GM13977 (cell line): ENCODE data around the gene RBM12.

Source experiments
- DNase-seq: peaks from one replicate; pipeline ENCODE4 v3.0.0; 2012; ENCODE audit warnings: low spot score
- in situ Hi-C: fragments of 300-500 bp; cut with MboI; formaldehyde crosslinking; loops from one replicate; pipeline ENCODE4 v1.12.0; 2022; ENCODE audit warnings: low sequenced_read_pairs, low pct_unique_long_range_greater_than_20kb, mixed read lengths, inconsistent platforms; ENCODE audit not compliant: unreplicated experiment
- TF ChIP-seq, protein P1 (sequence below): IDR thresholded peaks from 2 replicates; pipeline ENCODE4 v1.5.1; 2012; ENCODE audit warnings: mild to moderate bottlenecking, control low read depth; ENCODE audit not compliant: insufficient read depth; ENCODE audit errors: extremely low read depth, missing control alignments

Gene RBM12

DNA sequence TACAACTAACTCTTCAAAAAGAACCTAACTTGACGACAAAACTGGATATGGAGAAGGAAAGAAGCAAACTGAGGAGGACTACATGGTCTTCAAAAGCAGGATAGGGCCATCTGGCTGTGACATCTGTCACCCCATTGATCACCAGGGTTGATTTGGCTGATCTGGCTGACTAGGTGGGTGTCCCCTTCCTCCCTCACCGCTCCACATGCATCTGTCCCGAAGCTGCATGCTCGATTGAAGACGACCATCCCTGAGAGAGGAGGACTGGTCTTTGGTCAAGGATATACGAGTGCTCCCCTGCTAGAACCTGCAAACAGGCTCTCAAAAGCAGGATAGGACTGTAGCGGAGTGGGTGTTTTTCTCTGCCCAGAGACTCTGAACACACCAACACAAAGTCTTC, 21.7 kb downstream of the RBM12 start:
- in situ Hi-C loops, result no loop called here
- TF ChIP-seq, protein P1, sequence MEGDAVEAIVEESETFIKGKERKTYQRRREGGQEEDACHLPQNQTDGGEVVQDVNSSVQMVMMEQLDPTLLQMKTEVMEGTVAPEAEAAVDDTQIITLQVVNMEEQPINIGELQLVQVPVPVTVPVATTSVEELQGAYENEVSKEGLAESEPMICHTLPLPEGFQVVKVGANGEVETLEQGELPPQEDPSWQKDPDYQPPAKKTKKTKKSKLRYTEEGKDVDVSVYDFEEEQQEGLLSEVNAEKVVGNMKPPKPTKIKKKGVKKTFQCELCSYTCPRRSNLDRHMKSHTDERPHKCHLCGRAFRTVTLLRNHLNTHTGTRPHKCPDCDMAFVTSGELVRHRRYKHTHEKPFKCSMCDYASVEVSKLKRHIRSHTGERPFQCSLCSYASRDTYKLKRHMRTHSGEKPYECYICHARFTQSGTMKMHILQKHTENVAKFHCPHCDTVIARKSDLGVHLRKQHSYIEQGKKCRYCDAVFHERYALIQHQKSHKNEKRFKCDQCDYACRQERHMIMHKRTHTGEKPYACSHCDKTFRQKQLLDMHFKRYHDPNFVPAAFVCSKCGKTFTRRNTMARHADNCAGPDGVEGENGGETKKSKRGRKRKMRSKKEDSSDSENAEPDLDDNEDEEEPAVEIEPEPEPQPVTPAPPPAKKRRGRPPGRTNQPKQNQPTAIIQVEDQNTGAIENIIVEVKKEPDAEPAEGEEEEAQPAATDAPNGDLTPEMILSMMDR, result no peak
- no peak for DNase-seq

DNA sequence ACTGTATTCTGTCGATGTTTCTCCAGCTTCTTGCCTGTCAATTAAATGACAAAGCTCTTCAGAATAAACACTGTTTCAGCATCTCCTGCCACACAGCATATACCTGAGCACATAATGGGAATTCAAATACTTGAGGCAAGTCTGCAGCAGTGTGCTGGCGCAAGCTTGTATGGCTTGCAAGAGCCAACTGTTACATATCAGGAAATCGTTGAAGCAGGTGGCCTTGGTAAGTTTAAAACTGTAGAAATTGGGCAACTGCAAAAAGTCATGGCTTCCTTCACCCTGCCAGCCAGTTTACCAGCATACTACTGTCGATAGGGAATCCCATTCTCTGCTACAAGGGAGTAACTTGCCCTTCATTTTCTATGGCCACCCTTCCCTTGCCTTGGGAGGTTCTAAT, 23.0 kb downstream of the RBM12 start:
- TF ChIP-seq, protein P1, result no peak
- no peak for DNase-seq
- in situ Hi-C loops, result no loop called here

DNA sequence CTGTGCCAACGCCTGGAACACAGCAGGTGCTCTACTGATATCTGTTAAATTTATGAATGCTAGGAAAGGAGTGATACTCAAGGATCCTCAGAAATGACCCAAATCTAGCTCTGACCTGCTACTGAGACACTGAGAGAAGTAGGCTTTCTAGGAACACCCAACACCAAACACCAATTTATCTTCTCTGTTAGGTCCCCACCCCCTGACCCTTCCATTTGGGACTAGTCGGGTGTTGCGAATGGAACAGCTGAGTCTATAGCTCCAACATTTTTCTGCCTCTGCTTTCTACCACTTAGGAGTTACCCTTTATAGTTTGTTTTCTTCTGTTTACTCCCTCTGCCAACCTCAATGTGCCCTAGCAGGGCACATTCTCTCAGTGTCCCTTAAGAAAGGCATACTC, 24.0 kb downstream of the RBM12 start:
- DNase-seq, result no peak
- in situ Hi-C loops, result no loop called here
- TF ChIP-seq, protein P1, result no peak

DNA sequence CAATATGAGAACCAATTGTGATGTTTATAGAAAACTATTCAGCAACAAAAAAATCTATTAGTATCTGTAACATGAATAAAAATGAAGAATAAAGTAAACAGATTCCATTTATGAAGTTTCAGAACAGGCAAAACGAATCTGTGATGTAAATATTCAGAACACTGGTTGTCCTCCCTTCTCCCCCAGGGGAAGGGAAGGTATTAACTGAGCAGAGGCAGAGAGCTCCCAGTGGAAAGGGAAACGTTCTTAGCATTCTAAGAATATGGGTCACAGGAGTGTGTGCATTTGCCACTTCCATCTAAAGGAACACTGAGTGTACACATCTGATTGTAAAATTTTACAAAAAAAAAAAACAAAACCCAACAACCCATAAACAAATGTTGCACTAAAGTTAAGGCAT, 25.9 kb downstream of the RBM12 start:
- TF ChIP-seq, protein P1, result no peak
- DNase-seq, result no peak
- in situ Hi-C loops, result no loop called here

GRCh38 chr20:35637276-35637675, 27.4 kb downstream of the RBM12 start:
- TF ChIP-seq, protein P1, result no peak
- in situ Hi-C loops, result no loop called here
- no peak for DNase-seq

DNA sequence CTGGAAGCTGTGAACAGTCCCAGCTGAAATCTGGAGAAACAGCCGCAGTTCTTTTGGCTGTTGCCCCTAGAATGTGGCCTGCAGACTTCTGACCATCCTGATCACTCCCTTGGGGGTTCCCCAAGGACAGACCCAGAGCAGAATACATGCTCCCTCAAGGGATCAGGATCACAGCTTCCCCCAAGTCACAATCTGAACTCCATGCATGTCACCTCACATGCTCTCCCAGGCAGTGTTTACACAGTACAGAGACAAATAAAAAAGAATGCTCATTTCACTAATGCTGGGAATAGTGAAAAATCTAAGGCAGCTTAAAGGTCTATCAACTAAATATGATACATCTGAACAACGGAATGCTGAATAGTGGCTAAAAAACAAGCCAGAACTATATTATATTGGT, 28.6 kb downstream of the RBM12 start:
- in situ Hi-C loops, result no loop called here
- DNase-seq, result no peak
- TF ChIP-seq, protein P1, result no peak

GRCh38 chr20:35635652-35636051, 29.0 kb downstream of the RBM12 start:
- no peak for DNase-seq
- TF ChIP-seq, protein P1, result no peak
- in situ Hi-C loops, result no loop called here
